ENCODE results near the gene HAPLN2. TPM values are rescaled to one million over a fixed set of nuclear protein-coding genes. Genes with fewer than 3 reads are reported as not detected.

Gene HAPLN2
- total RNA-seq, 2 experiments from 2014 or later = not detected

DNA sequence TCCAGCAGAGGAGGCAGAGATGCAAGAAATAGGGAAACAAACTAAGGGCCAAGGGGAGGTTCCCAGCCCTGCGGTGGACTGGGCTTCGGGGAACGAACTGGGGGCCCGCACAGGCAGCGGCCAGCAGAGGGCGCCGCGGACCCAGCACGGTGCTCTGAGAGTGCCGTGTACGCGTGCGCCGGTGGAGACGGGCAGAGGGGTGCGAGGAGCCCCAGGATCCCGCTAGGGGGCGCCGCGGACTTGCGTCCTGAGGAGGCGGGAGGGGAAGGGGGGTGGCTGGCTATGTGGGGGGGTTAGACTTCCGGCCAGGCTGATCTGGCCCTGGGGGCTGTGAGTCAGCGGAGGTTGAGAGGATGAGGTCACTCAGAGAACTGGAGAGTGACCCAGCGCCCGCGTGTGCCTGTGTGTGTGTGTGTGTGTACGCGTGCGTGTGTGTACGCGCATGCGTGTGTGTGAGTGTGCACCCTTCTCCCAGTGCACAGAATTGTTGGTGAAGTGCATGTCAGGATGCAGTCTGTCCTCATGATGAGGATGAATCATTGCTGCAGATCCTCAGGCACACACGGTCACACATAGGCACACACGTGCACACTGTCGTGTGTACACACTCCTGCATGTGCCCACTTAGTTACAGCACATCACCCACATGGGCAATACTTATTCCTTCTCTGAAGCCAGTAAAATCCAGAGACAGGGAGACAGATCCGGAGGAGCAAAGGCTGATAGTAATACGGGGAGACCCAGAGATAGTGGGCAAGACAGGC lies 41.0 kb downstream of the HAPLN2 start:
- peak overlapping the region; percentile 83 for H3K4me3 Mint-ChIP-seq
- H3K27ac Mint-ChIP-seq = peak overlapping the region; percentile 86
- peaks cover 72% of the 10 kb centered on the region for H3K4me1 Mint-ChIP-seq
- H3K9me3 Mint-ChIP-seq = no peaks in the 10 kb centered on the region
- POLR2A ChIA-PET = interaction anchor here (0.8 to 2.6 kb wide), 8 partner anchors 17 to 159 kb away, joined by 3 to 17 read pairs (median 4); partner anchors contain the start of genes CRABP2, ISG20L2, MEF2D and METTL25B
- H3K36me3 Mint-ChIP-seq (ENCODE audit: low read depth) = peaks cover 3% of the 10 kb centered on the region
- CTCF ChIA-PET = interaction anchor here (0.9 to 8.7 kb wide), 22 partner anchors 11 to 268 kb away, joined by 3 to 275 read pairs (median 6); partner anchors contain the start of genes HAPLN2, ISG20L2, MEF2D and METTL25B
- H3K27me3 Mint-ChIP-seq = peaks cover 30% of the 10 kb centered on the region
- peak; percentile 95 for DNase-seq

DNA sequence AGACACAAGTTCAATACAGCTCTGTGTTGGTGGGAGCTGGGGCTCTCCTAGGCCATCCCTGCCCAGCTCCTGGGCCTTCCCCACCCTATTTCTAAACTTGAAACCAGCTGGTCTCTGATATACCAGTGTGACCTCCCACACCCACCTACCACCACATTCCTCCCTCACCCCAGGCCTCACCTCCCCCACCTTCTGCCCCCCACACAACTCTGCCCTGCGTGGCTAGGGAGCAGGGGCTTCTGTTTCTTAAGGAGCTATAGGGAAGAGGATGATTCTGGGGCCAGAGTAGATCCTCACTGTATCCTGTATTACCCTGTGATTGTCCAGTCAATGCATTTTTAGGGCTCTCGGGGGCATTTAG lies 41.5 kb downstream of the HAPLN2 start:
- Mint-ChIP-seq H3K27ac (peak overlapping the region; percentile 86), H3K9me3 (no peaks in the 10 kb centered on the region), H3K4me3 (peak overlapping the region; percentile 83), H3K27me3 (peaks cover 28% of the 10 kb centered on the region), H3K4me1 (peaks cover 78% of the 10 kb centered on the region), H3K36me3 (ENCODE audit: low read depth) (peaks cover 3% of the 10 kb centered on the region)
- ChIA-PET POLR2A (interaction anchor here (0.8 to 2.6 kb wide), 12 partner anchors 9 to 160 kb away, joined by 3 to 17 read pairs (median 3); partner anchors contain the start of genes CRABP2, ISG20L2, MEF2D and METTL25B), CTCF (interaction anchor here (0.7 to 8.7 kb wide), 17 partner anchors 11 to 275 kb away, joined by 3 to 275 read pairs (median 8); partner anchors contain the start of genes HAPLN2, ISG20L2, MEF2D and METTL25B)
- no peak for DNase-seq

- H3K36me3 Mint-ChIP-seq (ENCODE audit: low read depth) = peaks cover 3% of the 10 kb centered on the region
- H3K27ac Mint-ChIP-seq = peak overlapping the region; percentile 86
- DNase-seq = no peak
- CTCF ChIA-PET = interaction anchor here (1.8 to 8.7 kb wide), 8 partner anchors 10 to 106 kb away, joined by 4 to 275 read pairs (median 36); partner anchors contain the start of genes HAPLN2, ISG20L2, METTL25B and NES
- H3K4me3 Mint-ChIP-seq = peak overlapping the region; percentile 83
- peaks cover 17% of the 10 kb centered on the region for H3K27me3 Mint-ChIP-seq
- POLR2A ChIA-PET = interaction anchor here (0.8 to 2.6 kb wide), 7 partner anchors 11 to 161 kb away, joined by 3 to 17 read pairs (median 4); partner anchors contain the start of genes ISG20L2, MEF2D and METTL25B
- no peaks in the 10 kb centered on the region for H3K9me3 Mint-ChIP-seq
- peaks cover 72% of the 10 kb centered on the region for H3K4me1 Mint-ChIP-seq
Observed at GRCh38 chr1:156662005-156662799, 43.0 kb downstream of the HAPLN2 start.

DNA sequence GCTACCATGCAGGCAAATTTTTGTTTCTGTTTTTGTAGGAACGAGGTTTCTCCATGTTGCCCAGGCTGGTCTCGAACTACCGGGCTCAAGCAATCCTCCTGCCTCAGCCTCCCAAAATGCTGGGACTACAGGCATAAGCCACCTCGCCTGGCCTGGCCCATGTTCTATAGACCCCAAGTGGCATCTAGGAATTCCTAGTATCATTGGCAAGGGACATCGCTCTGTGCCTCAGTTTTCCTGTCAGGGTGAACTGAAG lies 43.5 kb downstream of the HAPLN2 start:
- Mint-ChIP-seq H3K9me3 (no peaks in the 10 kb centered on the region), H3K36me3 (ENCODE audit: low read depth) (peaks cover 3% of the 10 kb centered on the region), H3K4me1 (peaks cover 67% of the 10 kb centered on the region), H3K27ac (no peak overlapping the region), H3K4me3 (no peak overlapping the region), H3K27me3 (peaks cover 11% of the 10 kb centered on the region)
- CTCF ChIA-PET = interaction anchor here (0.7 to 8.7 kb wide), 4 partner anchors 17 to 37 kb away, joined by 4 to 275 read pairs (median 90); partner anchors contain the start of genes HAPLN2 and NES
- DNase-seq = no peak
- POLR2A ChIA-PET = no interaction called here

- Mint-ChIP-seq H3K36me3 (ENCODE audit: low read depth) (peaks cover 3% of the 10 kb centered on the region), H3K9me3 (no peaks in the 10 kb centered on the region), H3K27ac (no peak overlapping the region), H3K4me1 (peaks cover 62% of the 10 kb centered on the region), H3K4me3 (no peak overlapping the region), H3K27me3 (peaks cover 8% of the 10 kb centered on the region)
- DNase-seq = no peak
- CTCF ChIA-PET = interaction anchor here (0.7 to 8.6 kb wide), 2 partner anchors 17 to 32 kb away, joined by 4 to 139 read pairs; partner anchors contain the start of gene NES
- POLR2A ChIA-PET = no interaction called here
Observed at GRCh38 chr1:156663178-156663577, 44.0 kb downstream of the HAPLN2 start.

DNA sequence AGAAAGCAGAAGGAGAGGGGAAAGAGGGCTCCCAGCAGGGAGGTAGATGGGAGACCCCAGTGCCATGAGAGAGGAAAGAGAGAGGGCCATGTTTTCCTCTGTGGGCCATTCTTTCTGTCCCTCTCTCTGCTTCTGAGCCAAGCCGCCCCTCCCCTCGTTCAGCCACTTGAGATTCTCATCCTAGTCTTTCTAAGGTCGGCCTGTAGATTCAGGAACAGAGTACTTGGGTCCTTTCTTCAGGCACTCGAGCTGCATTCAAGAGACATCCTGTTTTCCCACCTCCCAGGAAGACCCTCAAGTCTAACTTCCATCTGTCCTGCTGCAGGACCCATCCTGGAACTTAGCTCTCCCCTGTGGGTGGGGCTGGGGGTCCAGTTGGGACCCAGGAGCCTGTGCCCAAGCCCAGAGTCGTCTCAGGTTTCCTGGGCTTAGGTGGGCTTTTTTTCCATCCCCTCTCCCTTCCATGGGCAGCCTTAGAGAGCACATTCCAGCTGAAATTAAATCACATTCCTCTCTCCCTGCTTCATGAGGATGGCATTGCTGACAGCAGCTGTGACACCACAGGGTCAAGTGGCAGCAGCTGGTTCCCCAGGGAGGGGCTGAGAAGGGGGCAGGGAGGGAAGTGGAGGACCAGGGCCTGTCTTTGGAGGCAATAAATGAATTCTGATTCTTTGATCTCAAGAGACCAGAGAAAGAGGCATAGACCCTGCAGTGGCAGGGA lies 45.0 kb downstream of the HAPLN2 start:
- Mint-ChIP-seq H3K27ac (no peak overlapping the region), H3K36me3 (ENCODE audit: low read depth) (peaks cover 3% of the 10 kb centered on the region), H3K27me3 (peaks cover 7% of the 10 kb centered on the region), H3K4me3 (no peak overlapping the region), H3K4me1 (peaks cover 52% of the 10 kb centered on the region), H3K9me3 (no peaks in the 10 kb centered on the region)
- ChIA-PET POLR2A (no interaction called here), CTCF (interaction anchor here (0.5 to 1.7 kb wide), 2 partner anchors 8 to 226 kb away, joined by 3 to 4 read pairs; no protein-coding TSS in a partner anchor)
- DNase-seq = no peak

- ChIA-PET CTCF (interaction anchor here (1.7 kb wide), 1 partner anchor 226 kb away, joined by 4 read pairs; no protein-coding TSS in a partner anchor), POLR2A (no interaction called here)
- Mint-ChIP-seq H3K27me3 (peaks cover 10% of the 10 kb centered on the region), H3K9me3 (no peaks in the 10 kb centered on the region), H3K4me1 (peaks cover 45% of the 10 kb centered on the region), H3K36me3 (ENCODE audit: low read depth) (peaks cover 3% of the 10 kb centered on the region), H3K27ac (no peak overlapping the region), H3K4me3 (no peak overlapping the region)
- no peak for DNase-seq
Observed at GRCh38 chr1:156664767-156665411, 45.7 kb downstream of the HAPLN2 start.

DNA sequence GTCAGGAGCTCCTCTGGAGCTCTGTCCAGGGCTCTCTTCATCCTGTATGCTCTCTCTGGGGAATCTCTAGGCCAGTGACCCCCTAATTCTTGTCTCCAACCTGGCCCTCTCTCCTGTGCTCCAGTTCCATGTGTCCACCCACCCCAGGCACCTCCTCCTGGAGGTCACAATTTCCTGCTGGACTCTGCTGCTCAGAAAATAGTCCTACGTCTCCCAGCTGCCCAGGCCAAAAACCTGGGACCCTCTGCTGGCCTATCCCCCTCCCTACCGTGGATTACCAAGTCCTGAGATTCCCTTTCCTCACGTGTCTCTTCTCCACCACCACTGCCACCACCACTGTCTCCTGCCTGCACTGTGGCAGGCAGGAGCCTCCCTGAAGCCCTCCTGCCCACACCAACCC lies 46.3 kb downstream of the HAPLN2 start:
- no peak overlapping the region for H3K4me3 Mint-ChIP-seq
- ChIA-PET POLR2A (no interaction called here), CTCF (interaction anchor here (1.8 kb wide), 1 partner anchor 12 kb away, joined by 4 read pairs; no protein-coding TSS in a partner anchor)
- peaks cover 40% of the 10 kb centered on the region for H3K4me1 Mint-ChIP-seq
- H3K9me3 Mint-ChIP-seq = no peaks in the 10 kb centered on the region
- no peaks in the 10 kb centered on the region for H3K36me3 Mint-ChIP-seq (ENCODE audit: low read depth)
- peaks cover 10% of the 10 kb centered on the region for H3K27me3 Mint-ChIP-seq
- DNase-seq = no peak
- H3K27ac Mint-ChIP-seq = no peak overlapping the region

GRCh38 chr1:156666862-156667609 lies 47.8 kb downstream of the HAPLN2 start:
- CTCF ChIA-PET = interaction anchor here (1.8 kb wide), 1 partner anchor 11 kb away, joined by 4 read pairs; no protein-coding TSS in a partner anchor
- H3K27ac Mint-ChIP-seq = no peak overlapping the region
- peaks cover 21% of the 10 kb centered on the region for H3K27me3 Mint-ChIP-seq
- H3K36me3 Mint-ChIP-seq (ENCODE audit: low read depth) = no peaks in the 10 kb centered on the region
- DNase-seq = no peak
- H3K9me3 Mint-ChIP-seq = no peaks in the 10 kb centered on the region
- no peak overlapping the region for H3K4me3 Mint-ChIP-seq
- POLR2A ChIA-PET = no interaction called here
- H3K4me1 Mint-ChIP-seq = peaks cover 27% of the 10 kb centered on the region

GRCh38 chr1:156667610-156667967 lies 48.4 kb downstream of the HAPLN2 start:
- Mint-ChIP-seq H3K9me3 (no peaks in the 10 kb centered on the region), H3K4me3 (no peak overlapping the region), H3K27ac (no peak overlapping the region), H3K36me3 (ENCODE audit: low read depth) (no peaks in the 10 kb centered on the region), H3K4me1 (peaks cover 22% of the 10 kb centered on the region), H3K27me3 (peaks cover 26% of the 10 kb centered on the region)
- DNase-seq = no peak
- POLR2A ChIA-PET = interaction anchor here (0.6 to 1.1 kb wide), 2 partner anchors 146 to 296 kb away, joined by 3 read pairs; no protein-coding TSS in a partner anchor
- CTCF ChIA-PET = no interaction called here

DNA sequence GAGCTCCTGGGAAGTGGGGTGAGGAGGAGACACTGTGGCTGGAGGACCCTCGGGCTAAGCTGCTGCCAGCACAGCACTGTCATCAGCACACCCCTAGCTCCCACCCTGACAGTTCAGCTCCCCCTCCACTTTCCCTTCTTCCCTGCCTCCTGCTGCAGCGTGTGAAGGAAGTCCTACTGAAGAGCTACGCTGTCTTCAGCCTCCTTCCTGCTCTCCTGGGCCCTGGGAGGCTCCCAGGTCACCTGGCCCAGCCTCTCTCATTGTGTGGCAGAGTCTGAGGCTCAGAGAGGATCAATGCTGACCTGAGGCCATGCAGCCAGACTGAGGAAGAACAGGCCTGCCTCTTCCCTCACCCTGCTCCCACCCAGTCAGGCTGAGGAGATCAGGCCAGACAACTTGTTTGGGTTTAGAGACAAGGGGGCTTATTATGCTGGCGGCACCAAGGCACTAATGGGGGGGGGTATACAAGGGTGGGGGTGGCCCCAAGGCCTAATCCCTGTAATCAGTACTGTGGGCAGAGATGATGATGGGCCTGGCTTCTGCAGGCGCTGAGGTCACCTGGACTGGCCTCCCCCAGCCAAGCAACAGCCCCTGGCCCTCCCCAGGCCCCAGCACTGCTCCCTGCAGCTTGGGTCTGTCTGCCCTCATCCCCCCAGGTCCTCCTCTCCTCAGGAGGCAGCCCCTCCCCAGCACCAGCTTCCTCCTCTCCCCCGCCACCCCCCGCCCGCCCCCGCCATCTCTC lies 48.9 kb downstream of the HAPLN2 start:
- Mint-ChIP-seq H3K4me1 (peaks cover 19% of the 10 kb centered on the region), H3K36me3 (ENCODE audit: low read depth) (no peaks in the 10 kb centered on the region), H3K4me3 (no peak overlapping the region), H3K9me3 (no peaks in the 10 kb centered on the region), H3K27ac (no peak overlapping the region), H3K27me3 (peaks cover 30% of the 10 kb centered on the region)
- no peak for DNase-seq
- POLR2A ChIA-PET = interaction anchor here (0.6 to 1.1 kb wide), 2 partner anchors 147 to 295 kb away, joined by 3 read pairs; no protein-coding TSS in a partner anchor
- CTCF ChIA-PET = no interaction called here
